CD14-positive monocyte (primary cell): ENCODE measurements around the gene HMX2. TPM values are rescaled to one million over a fixed set of nuclear protein-coding genes. Genes with fewer than 3 reads are reported as not detected.

Source experiments
- DNase-seq, 3 donors: peaks; one replicate each; pipeline ENCODE4 v3.0.0-alpha.2; 2011 to 2022
- H2AFZ ChIP-seq: 2 replicates; pipeline ENCODE4 v1.6.0; 2012; ENCODE audit warnings: mild to moderate bottlenecking, low read depth, low read length, inconsistent platforms; ENCODE audit not compliant: insufficient read depth, poor library complexity, severe bottlenecking
- H3K27ac ChIP-seq, 2 donors: 1 replicate in 1 of 2; 2 replicates in 1 of 2; pipeline ENCODE4 v1.5.1; 2012 to 2013; ENCODE audit warnings: low read length in 2 of 2, control low read depth in 1 of 2, inconsistent platforms in 1 of 2, low read depth in 1 of 2, mild to moderate bottlenecking in 1 of 2
- H3K27me3 ChIP-seq, 2 donors: one replicate each; pipeline versions ENCODE4 v1.6.0 to v1.6.1; 2011 to 2013; ENCODE audit warnings: low read length in 2 of 2; ENCODE audit not compliant: control insufficient read depth in 2 of 2, insufficient read depth in 2 of 2
- H3K36me3 ChIP-seq, 2 donors: replicated peaks in 1 of 2; 1 replicate in 1 of 2; 2 replicates in 1 of 2; pipeline versions ENCODE4 v1.5.1 to v1.6.1; 2012 to 2013; ENCODE audit warnings: low read length in 2 of 2, control low read depth in 1 of 2, inconsistent platforms in 1 of 2, mild to moderate bottlenecking in 1 of 2; ENCODE audit not compliant: insufficient read depth in 2 of 2, control insufficient read depth in 1 of 2
- H3K4me1 ChIP-seq, 2 donors: 1 replicate in 1 of 2; 2 replicates in 1 of 2; pipeline versions ENCODE4 v1.5.1 to v1.6.1; 2012 to 2013; ENCODE audit warnings: low read length in 2 of 2, control low read depth in 1 of 2, inconsistent platforms in 1 of 2, mild to moderate bottlenecking in 1 of 2, moderate library complexity in 1 of 2; ENCODE audit not compliant: insufficient read depth in 2 of 2, control insufficient read depth in 1 of 2
- H3K4me2 ChIP-seq: replicated peaks from 2 replicates; pipeline ENCODE3; 2012; ENCODE audit warnings: low read length, moderate library complexity, mild to moderate bottlenecking; ENCODE audit not compliant: poor library complexity, severe bottlenecking; ENCODE audit errors: extremely low read depth
- H3K4me3 ChIP-seq, 3 experiments: fragments of 200-600 bp in 1 of 3; sonication (generic) in 1 of 3; replicated peaks in 1 of 3; 1 replicate in 2 of 3; 2 replicates in 1 of 3; pipeline ENCODE4 v1.5.1; 2011 to 2013; ENCODE audit warnings: low read length in 3 of 3, mild to moderate bottlenecking in 3 of 3, control low read depth in 2 of 3, low read depth in 2 of 3, inconsistent platforms in 1 of 3, moderate library complexity in 1 of 3
- H3K79me2 ChIP-seq: 2 replicates; pipeline ENCODE4 v1.6.0; 2012; ENCODE audit warnings: mild to moderate bottlenecking, control low read depth, inconsistent platforms, low read length, moderate library complexity; ENCODE audit not compliant: insufficient read depth
- H3K9ac ChIP-seq: 2 replicates; pipeline ENCODE4 v1.6.0; 2017; ENCODE audit warnings: low read length, mild to moderate bottlenecking; ENCODE audit not compliant: insufficient read depth, poor library complexity, severe bottlenecking
- H3K9me3 ChIP-seq, 2 donors: replicated peaks in 1 of 2; 1 replicate in 1 of 2; 2 replicates in 1 of 2; pipeline versions ENCODE4 v1.5.1 to v1.6.1; 2012 to 2013; ENCODE audit warnings: low read length in 2 of 2, control low read depth in 1 of 2; ENCODE audit not compliant: control insufficient read depth in 1 of 2, insufficient read depth in 1 of 2
- H4K20me1 ChIP-seq: 2 replicates; pipeline ENCODE4 v1.6.0; 2012; ENCODE audit warnings: mild to moderate bottlenecking, low read length, control low read depth, moderate library complexity; ENCODE audit not compliant: insufficient read depth
- H3K27ac Mint-ChIP-seq, 7 donors: one replicate each; pipeline ENCODE4 v1.8.0; 2020; ENCODE audit warnings: mild to moderate bottlenecking in 7 of 7, mixed read lengths in 7 of 7, moderate library complexity in 6 of 7, inconsistent platforms in 2 of 7
- H3K27me3 Mint-ChIP-seq, 3 donors: one replicate each; pipeline ENCODE4 v1.8.0; 2021 to 2022; ENCODE audit warnings: low read depth in 3 of 3, mild to moderate bottlenecking in 3 of 3, mixed read lengths in 3 of 3, moderate library complexity in 3 of 3, inconsistent platforms in 1 of 3
- H3K36me3 Mint-ChIP-seq, 2 donors: one replicate each; pipeline ENCODE4 v1.8.0; 2020; ENCODE audit warnings: mixed read lengths in 2 of 2, inconsistent platforms in 1 of 2, mild to moderate bottlenecking in 1 of 2
- H3K4me1 Mint-ChIP-seq: one replicate; pipeline ENCODE4 v1.8.0; 2020; ENCODE audit warnings: mild to moderate bottlenecking, mixed read lengths
- H3K4me3 Mint-ChIP-seq, 2 donors: one replicate each; pipeline ENCODE4 v1.8.0; 2020; ENCODE audit warnings: mild to moderate bottlenecking in 2 of 2, mixed read lengths in 2 of 2, moderate library complexity in 1 of 2
- H3K9me3 Mint-ChIP-seq, 7 donors: one replicate each; pipeline ENCODE4 v1.8.0; 2020 to 2022; ENCODE audit warnings: mixed read lengths in 7 of 7, mild to moderate bottlenecking in 6 of 7, moderate library complexity in 6 of 7, inconsistent platforms in 2 of 7
- CTCF ChIP-seq: fragments of 200-600 bp; IDR thresholded peaks from one replicate; pipeline ENCODE4 v1.8.0; 2022; ENCODE audit warnings: antibody characterized with exemption, mild to moderate bottlenecking
- WGBS: methylation state at CpG from one replicate; pipeline ENCODE4 v1.1.5; 2013; ENCODE audit warnings: missing lambda C conversion rate; ENCODE audit not compliant: insufficient coverage; 5-methylcytosine and 5-hydroxymethylcytosine counted together
- intact Hi-C, 2 donors: fragments of 100-400 bp; cut with micrococcal nuclease; formaldehyde crosslinking; loops; one replicate each; pipeline versions ENCODE4 v1.15.0 to v1.15.1; 2023
- polyA plus RNA-seq, 3 donors: library from polyadenylated mRNA; depleted of rRNA in 1 of 3; unstranded in 2 of 3; stranded (reverse) in 1 of 3; fragments of 300-500 nt in 2 of 3; fragments of >200 nt in 1 of 3; fragmentation: Illumina TruSeq in 2 of 3; gene quantifications; 1 replicate in 2 of 3; 2 replicates in 1 of 3; pipeline ENCODE4 v1.2.3, GENCODE V29; 2012 to 2021

Gene HMX2
- polyA plus RNA-seq, 3 donors: not detected

- H3K27ac ChIP-seq: no peak overlapping the region
- no peak overlapping the region for H3K4me3 ChIP-seq
- H3K36me3 Mint-ChIP-seq: peaks cover 50 to 70% of the 10 kb centered on the region in 2 donors
- peaks cover 69% of the 10 kb centered on the region for H3K79me2 ChIP-seq
- DNase-seq: no peak
- H3K36me3 ChIP-seq: peaks cover 44 to 64% of the 10 kb centered on the region in 2 donors
- WGBS: 83% methylated on average over 3 of the region's 3 CpGs
- H3K4me1 Mint-ChIP-seq: peaks cover 30% of the 10 kb centered on the region
- H2AFZ ChIP-seq: no peak overlapping the region
- H3K9ac ChIP-seq: no peak overlapping the region
- H3K27ac Mint-ChIP-seq: no peak overlapping the region
- TF ChIP-seq CTCF: no peak
- intact Hi-C loops: loop anchor here (10.0 kb wide), 5 partner anchors 282 to 1998 kb away; partner anchors contain the start of genes ABRAXAS2 (in 1 of the 2), EEF1AKMT2 (in 1 of the 2), FAM24B (in 1 of the 2) and LHPP (in 1 of the 2)
- peaks cover 52% of the 10 kb centered on the region for H4K20me1 ChIP-seq
- H3K4me2 ChIP-seq: no peak overlapping the region
- peaks cover 0 to 3% of the 10 kb centered on the region in 2 donors for H3K9me3 ChIP-seq
- H3K4me3 Mint-ChIP-seq: no peak overlapping the region
- H3K9me3 Mint-ChIP-seq: peaks cover 0 to 10% (median 3%) of the 10 kb centered on the region in 7 donors
- peaks cover 11 to 14% of the 10 kb centered on the region in 2 donors for H3K27me3 ChIP-seq
- peaks cover 9 to 19% of the 10 kb centered on the region in 2 donors for H3K4me1 ChIP-seq
- H3K27me3 Mint-ChIP-seq: peaks cover 13 to 14% (median 14%) of the 10 kb centered on the region in 3 donors
Observed at GRCh38 chr10:123157210-123157609, 9.3 kb downstream of the HMX2 start.

GRCh38 chr10:123158682-123159081 is 10.7 kb downstream of the HMX2 start:
- peaks cover 0 to 2% (median 0%) of the 10 kb centered on the region in 3 donors for H3K27me3 Mint-ChIP-seq
- no peak overlapping the region for H3K4me2 ChIP-seq
- no peak overlapping the region for H3K4me3 Mint-ChIP-seq
- H3K4me3 ChIP-seq: no peak overlapping the region
- peaks cover 74% of the 10 kb centered on the region for H3K79me2 ChIP-seq
- H3K9me3 ChIP-seq: no peaks in the 10 kb centered on the region
- peaks cover 28% of the 10 kb centered on the region for H3K4me1 Mint-ChIP-seq
- no CpG with 5 or more reads among the region's 1 CpG for WGBS
- no peak overlapping the region for H3K27ac ChIP-seq
- TF ChIP-seq CTCF: no peak
- H3K9me3 Mint-ChIP-seq: no peaks in the 10 kb centered on the region
- DNase-seq: no peak
- intact Hi-C loops: loop anchor here (10.0 kb wide), 5 partner anchors 284 to 1996 kb away; partner anchors contain the start of genes ABRAXAS2 (in 1 of the 2), EEF1AKMT2 (in 1 of the 2), FAM24B (in 1 of the 2) and LHPP (in 1 of the 2)
- peaks cover 59 to 79% of the 10 kb centered on the region in 2 donors for H3K36me3 ChIP-seq
- H4K20me1 ChIP-seq: peaks cover 52% of the 10 kb centered on the region
- no peak overlapping the region for H2AFZ ChIP-seq
- H3K4me1 ChIP-seq: peaks cover 9 to 17% of the 10 kb centered on the region in 2 donors
- no peak overlapping the region for H3K27ac Mint-ChIP-seq
- H3K9ac ChIP-seq: no peak overlapping the region
- peaks cover 62 to 76% of the 10 kb centered on the region in 2 donors for H3K36me3 Mint-ChIP-seq
- H3K27me3 ChIP-seq: no peaks in the 10 kb centered on the region
